CD4-positive, CD25-positive, alpha-beta regulatory T cell (primary cell): Measurements from ENCODE around the gene TRIP13. TPM values are rescaled to one million over a fixed set of nuclear protein-coding genes. Genes with fewer than 3 reads are reported as not detected.
A peak's percentile ranks its signal among the peaks of the same experiment; 100 is the strongest.

Experiments
- ATAC-seq, 2 donors: fragments of 150-1000 bp; cut with Tn5 transposase; one replicate each; pipeline ENCODE4 v1.10.0; 2021; ENCODE audit warnings: low read depth in 2 of 2, moderate number of reproducible peaks in 2 of 2, moderate library complexity in 1 of 2
- DNase-seq, 3 donors: peaks; one replicate each; pipeline versions ENCODE4 v3.0.0 to v3.0.0-alpha.2; 2012 to 2022; ENCODE audit warnings: mixed read lengths in 1 of 3
- H3K27ac ChIP-seq: one replicate; pipeline ENCODE4 v1.7.0; 2013; ENCODE audit warnings: mild to moderate bottlenecking, low read length; ENCODE audit not compliant: insufficient read depth, poor library complexity, severe bottlenecking
- H3K27me3 ChIP-seq: one replicate; pipeline ENCODE4 v1.7.0; 2013; ENCODE audit warnings: low read length; ENCODE audit not compliant: control insufficient read depth, insufficient read depth
- H3K36me3 ChIP-seq: one replicate; pipeline ENCODE4 v1.7.0; 2013; ENCODE audit warnings: mild to moderate bottlenecking, low read length, moderate library complexity; ENCODE audit not compliant: control insufficient read depth, insufficient read depth
- H3K4me1 ChIP-seq: 2 replicates; pipeline ENCODE4 v1.7.0; 2013; ENCODE audit warnings: mild to moderate bottlenecking, low read length; ENCODE audit not compliant: insufficient read depth, control insufficient read depth, poor library complexity, severe bottlenecking
- H3K4me3 ChIP-seq: one replicate; pipeline ENCODE4 v1.7.0; 2013; ENCODE audit warnings: low read depth, mild to moderate bottlenecking, low read length, moderate library complexity
- H3K9me3 ChIP-seq, 2 experiments: 1 replicate in 1 of 2; 2 replicates in 1 of 2; pipeline ENCODE4 v1.7.0; 2013; ENCODE audit warnings: low read length in 2 of 2, mild to moderate bottlenecking in 1 of 2, moderate library complexity in 1 of 2; ENCODE audit not compliant: control insufficient read depth in 2 of 2
- H3K27ac Mint-ChIP-seq, 3 donors: one replicate each; pipeline ENCODE4 v1.8.0; 2020 to 2022; ENCODE audit warnings: mild to moderate bottlenecking in 3 of 3, mixed read lengths in 3 of 3, moderate library complexity in 2 of 3
- H3K27me3 Mint-ChIP-seq: one replicate; pipeline ENCODE4 v1.8.0; 2022; ENCODE audit warnings: mild to moderate bottlenecking, mixed read lengths
- H3K36me3 Mint-ChIP-seq: one replicate; pipeline ENCODE4 v1.8.0; 2020; ENCODE audit warnings: mixed read lengths
- H3K4me1 Mint-ChIP-seq, 4 donors: one replicate each; pipeline ENCODE4 v1.8.0; 2020 to 2022; ENCODE audit warnings: mixed read lengths in 4 of 4, mild to moderate bottlenecking in 1 of 4
- H3K4me3 Mint-ChIP-seq, 4 donors: one replicate each; pipeline ENCODE4 v1.8.0; 2020 to 2022; ENCODE audit warnings: mild to moderate bottlenecking in 4 of 4, mixed read lengths in 4 of 4, moderate library complexity in 3 of 4
- H3K9me3 Mint-ChIP-seq, 7 donors: one replicate each; pipeline ENCODE4 v1.8.0; 2020 to 2022; ENCODE audit warnings: mixed read lengths in 7 of 7, mild to moderate bottlenecking in 3 of 7, moderate library complexity in 2 of 7
- polyA plus RNA-seq, 4 donors: library from polyadenylated mRNA; unstranded; fragments of 300-500 nt; fragmentation: Illumina TruSeq; gene quantifications; one replicate each; pipeline ENCODE4 v1.2.3, GENCODE V29; 2021
- total RNA-seq: library from RNA; stranded (reverse); gene quantifications from one replicate; pipeline ENCODE4 v1.2.3, GENCODE V29; 2022

The TRIP13 gene
- total and polyA plus RNA-seq, 5 donors from 2014 or later: 1.1 to 1.7 (median 1.3) TPM

DNA sequence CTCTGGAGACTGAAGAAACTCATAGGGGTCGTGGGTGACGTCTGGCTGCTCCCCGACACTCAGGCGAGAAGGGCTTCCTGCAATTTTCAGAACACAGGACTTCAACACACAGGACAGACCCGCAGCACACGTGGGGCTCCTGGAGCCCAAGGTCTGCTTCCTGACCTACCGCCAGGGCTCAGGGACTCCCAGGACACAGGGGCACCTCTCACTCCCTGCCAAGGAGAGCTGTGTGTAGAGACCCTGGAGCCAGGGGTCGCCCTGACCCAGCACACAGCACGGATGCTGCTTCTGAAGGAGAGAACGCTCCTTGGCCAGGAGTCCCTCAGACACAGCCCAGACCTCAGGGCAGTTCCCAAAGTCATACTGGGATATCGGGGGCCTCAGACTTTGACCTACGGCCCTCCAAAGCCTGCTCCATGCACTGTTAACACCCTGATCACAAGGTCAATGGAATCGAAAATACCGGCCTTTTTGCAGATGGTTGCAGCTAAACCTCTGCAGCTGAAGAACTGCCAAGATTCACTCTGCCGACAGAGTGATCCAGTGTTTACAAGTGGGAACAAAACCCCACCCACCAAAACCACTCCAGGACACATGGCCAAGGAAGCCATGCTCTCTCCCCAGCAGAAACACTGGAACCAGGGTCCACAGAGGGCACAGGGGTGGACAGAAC lies 28.1 kb upstream of the TRIP13 start:
- H3K36me3 ChIP-seq: peaks cover 64% of the 10 kb centered on the region
- H3K27ac ChIP-seq: no peak overlapping the region
- H3K4me3 Mint-ChIP-seq: no peak overlapping the region
- peaks cover 33% of the 10 kb centered on the region for H3K36me3 Mint-ChIP-seq
- no peaks in the 10 kb centered on the region for H3K27me3 Mint-ChIP-seq
- no peak for DNase-seq
- no peaks in the 10 kb centered on the region for H3K4me1 Mint-ChIP-seq
- no peaks in the 10 kb centered on the region for H3K4me1 ChIP-seq
- H3K9me3 ChIP-seq: no peaks in the 10 kb centered on the region
- no peak overlapping the region for H3K27ac Mint-ChIP-seq
- peaks cover 0 to 2% (median 0%) of the 10 kb centered on the region in 7 donors for H3K9me3 Mint-ChIP-seq
- H3K4me3 ChIP-seq: no peak overlapping the region
- no peaks in the 10 kb centered on the region for H3K27me3 ChIP-seq
- no peak for ATAC-seq

DNA sequence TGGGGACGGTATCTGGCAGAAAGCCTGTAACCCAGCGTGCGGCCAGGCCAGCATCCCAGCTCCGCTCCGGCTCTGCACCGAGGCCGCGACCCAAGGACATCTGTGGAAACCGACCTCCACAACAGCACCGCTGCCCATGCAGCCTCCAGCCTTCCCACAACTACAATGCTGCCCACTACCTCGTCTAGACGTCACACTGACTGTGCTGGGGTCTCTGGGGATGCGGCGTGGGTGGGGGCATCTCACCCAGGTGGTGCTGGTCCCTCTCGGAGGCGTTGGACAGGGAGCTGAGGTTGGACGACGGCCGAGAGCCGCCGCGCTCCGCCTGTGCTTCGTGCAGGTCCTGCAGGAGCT lies 27.5 kb upstream of the TRIP13 start:
- Mint-ChIP-seq H3K9me3 (peaks cover 0 to 2% (median 0%) of the 10 kb centered on the region in 7 donors), H3K4me1 (no peaks in the 10 kb centered on the region), H3K27ac (no peak overlapping the region), H3K27me3 (no peaks in the 10 kb centered on the region), H3K4me3 (no peak overlapping the region), H3K36me3 (peaks cover 35% of the 10 kb centered on the region)
- no peak for DNase-seq
- no peak for ATAC-seq
- no peaks in the 10 kb centered on the region for H3K4me1 ChIP-seq
- H3K36me3 ChIP-seq: peaks cover 69% of the 10 kb centered on the region
- no peak overlapping the region for H3K4me3 ChIP-seq
- H3K27ac ChIP-seq: no peak overlapping the region
- H3K27me3 ChIP-seq: no peaks in the 10 kb centered on the region
- no peaks in the 10 kb centered on the region for H3K9me3 ChIP-seq

DNA sequence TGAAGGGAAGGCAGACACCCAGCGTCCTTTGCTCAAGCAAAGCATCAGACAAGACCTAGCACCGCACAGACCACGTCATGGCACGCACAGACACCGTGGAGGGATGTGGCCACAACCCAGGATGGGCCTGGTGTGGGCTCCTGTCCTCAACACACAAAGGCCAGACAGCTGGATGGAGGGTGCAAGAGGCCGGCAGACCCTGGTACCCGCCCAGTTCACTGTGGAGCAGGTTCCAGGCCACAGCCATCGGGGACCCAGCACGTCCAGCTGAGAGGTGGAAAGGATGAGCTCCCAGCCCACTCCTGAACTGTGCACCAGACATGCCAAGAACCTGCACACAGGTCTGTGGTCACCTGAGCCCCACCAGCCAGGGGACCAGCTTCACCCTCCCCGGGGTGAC lies 26.9 kb upstream of the TRIP13 start:
- Histone ChIP-seq H3K9me3 (no peaks in the 10 kb centered on the region), H3K4me1 (no peaks in the 10 kb centered on the region), H3K27ac (no peak overlapping the region), H3K36me3 (peaks cover 75% of the 10 kb centered on the region), H3K4me3 (no peak overlapping the region), H3K27me3 (no peaks in the 10 kb centered on the region)
- Mint-ChIP-seq H3K9me3 (peaks cover 0 to 2% (median 0%) of the 10 kb centered on the region in 7 donors), H3K27ac (no peak overlapping the region), H3K4me1 (no peaks in the 10 kb centered on the region), H3K4me3 (no peak overlapping the region), H3K36me3 (peaks cover 42% of the 10 kb centered on the region), H3K27me3 (no peaks in the 10 kb centered on the region)
- DNase-seq: no peak
- no peak for ATAC-seq

DNA sequence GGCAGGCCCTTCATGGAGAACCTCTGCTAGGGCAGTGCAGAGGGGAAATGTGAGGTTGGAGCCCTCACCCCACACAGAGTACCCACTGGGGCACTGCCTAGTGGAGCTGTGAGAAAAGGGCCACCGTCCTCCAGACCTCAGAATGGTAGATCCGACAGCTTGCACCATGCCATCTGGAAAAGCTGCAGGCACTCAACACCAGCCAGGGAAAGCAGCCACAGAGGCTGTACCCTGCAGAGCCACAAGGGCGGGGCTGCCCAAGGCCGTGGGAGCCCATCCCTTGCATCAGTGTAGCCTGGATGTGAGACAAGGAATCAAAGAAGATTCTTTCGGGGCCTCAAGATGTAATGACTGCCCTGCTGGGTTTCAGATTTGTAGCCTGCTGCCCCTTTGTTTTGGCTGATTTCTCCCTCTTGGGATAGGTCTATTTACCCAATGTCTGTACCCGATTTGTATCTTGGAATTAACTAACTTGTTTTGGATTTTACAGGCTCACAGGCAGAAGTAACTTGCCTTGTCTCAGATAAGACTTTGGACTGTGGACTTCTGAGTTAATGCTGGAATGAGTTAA lies 25.3 kb upstream of the TRIP13 start:
- ATAC-seq: no peak
- Mint-ChIP-seq H3K4me1 (no peaks in the 10 kb centered on the region), H3K9me3 (peaks cover 0 to 2% (median 0%) of the 10 kb centered on the region in 7 donors)

DNA sequence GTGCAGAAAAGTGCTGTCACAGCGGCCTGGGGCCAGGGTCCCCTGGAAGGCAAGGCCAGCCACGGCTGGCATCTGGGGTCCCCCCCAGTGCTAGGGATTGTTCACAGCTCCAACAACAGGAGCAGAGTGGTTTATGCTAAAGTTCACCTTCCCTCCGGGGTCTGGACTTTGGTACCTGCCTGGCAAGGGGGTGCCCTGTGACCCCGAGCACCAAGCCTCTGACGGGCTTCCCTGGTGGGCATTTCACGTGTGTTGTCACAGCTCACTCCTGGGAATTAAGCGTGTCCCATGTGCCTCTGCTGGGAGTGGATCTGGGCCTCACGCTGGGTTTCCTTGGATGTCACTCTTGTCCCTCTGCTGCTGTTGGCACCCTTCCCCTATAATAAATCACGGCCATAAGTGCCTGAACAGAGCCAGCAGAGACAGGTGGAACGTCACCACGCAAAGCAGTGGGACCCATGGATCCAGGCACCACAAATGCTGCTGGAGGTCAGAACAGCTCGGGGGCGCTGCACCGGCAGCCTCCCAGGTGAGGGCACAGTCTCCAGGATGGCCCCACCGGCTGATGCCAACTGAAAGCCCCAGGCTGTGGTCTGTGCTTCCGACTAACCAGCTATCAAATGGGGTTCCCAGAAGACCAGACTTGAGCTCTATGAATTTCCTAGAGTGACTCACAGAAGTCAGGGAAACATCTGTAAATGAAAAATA lies 24.1 kb upstream of the TRIP13 start:
- Mint-ChIP-seq H3K27ac (peak overlapping the region in 1 of 3 donors; percentile 2), H3K27me3 (no peaks in the 10 kb centered on the region), H3K36me3 (peaks cover 53% of the 10 kb centered on the region), H3K4me1 (peaks cover 0 to 2% (median under 1%) of the 10 kb centered on the region in 4 donors), H3K4me3 (no peak overlapping the region), H3K9me3 (peaks cover 0 to 2% (median 0%) of the 10 kb centered on the region in 7 donors)
- no peak for DNase-seq
- H3K36me3 ChIP-seq: peaks cover 96% of the 10 kb centered on the region
- H3K4me1 ChIP-seq: no peaks in the 10 kb centered on the region
- no peak overlapping the region for H3K27ac ChIP-seq
- no peaks in the 10 kb centered on the region for H3K9me3 ChIP-seq
- no peaks in the 10 kb centered on the region for H3K27me3 ChIP-seq
- ATAC-seq: no peak
- no peak overlapping the region for H3K4me3 ChIP-seq

More for the DNA sequence above, 25.3 kb upstream of the TRIP13 start:
- Mint-ChIP-seq H3K36me3 (peaks cover 49% of the 10 kb centered on the region), H3K27me3 (no peaks in the 10 kb centered on the region), H3K4me3 (no peak overlapping the region), H3K27ac (peak overlapping the region in 1 of 3 donors; percentile 55)
- Histone ChIP-seq H3K4me3 (no peak overlapping the region), H3K27ac (no peak overlapping the region), H3K36me3 (peaks cover 91% of the 10 kb centered on the region), H3K9me3 (no peaks in the 10 kb centered on the region), H3K27me3 (no peaks in the 10 kb centered on the region), H3K4me1 (no peaks in the 10 kb centered on the region)
- no peak for DNase-seq

DNA sequence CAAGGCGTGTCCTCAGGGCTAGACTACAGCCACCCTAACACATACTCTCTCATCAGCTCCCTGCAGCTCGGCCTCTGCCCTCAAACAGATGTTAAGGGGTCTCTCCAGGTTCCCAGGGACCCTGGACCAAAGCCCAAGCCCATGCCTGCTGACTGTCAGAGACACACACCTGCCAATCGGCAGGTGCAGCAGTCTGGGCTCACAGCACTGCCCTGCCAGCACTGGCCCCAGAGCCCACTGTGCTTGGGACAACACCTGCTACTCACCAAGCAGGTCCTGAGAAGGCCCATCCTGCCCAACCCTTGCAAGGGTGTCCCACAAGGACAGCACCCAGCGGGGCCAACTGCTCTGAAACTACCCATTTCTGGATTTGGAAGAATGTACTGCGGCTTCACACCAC lies 21.7 kb upstream of the TRIP13 start:
- Mint-ChIP-seq H3K4me1 (peaks cover 0 to 6% (median 3%) of the 10 kb centered on the region in 4 donors), H3K9me3 (peaks cover 0 to 2% (median 0%) of the 10 kb centered on the region in 7 donors), H3K36me3 (peaks cover 66% of the 10 kb centered on the region), H3K27ac (peak overlapping the region in 1 of 3 donors; percentile 43), H3K4me3 (no peak overlapping the region), H3K27me3 (no peaks in the 10 kb centered on the region)
- Histone ChIP-seq H3K36me3 (peaks cover 96% of the 10 kb centered on the region), H3K4me1 (no peaks in the 10 kb centered on the region), H3K27me3 (no peaks in the 10 kb centered on the region), H3K27ac (no peak overlapping the region), H3K9me3 (no peaks in the 10 kb centered on the region), H3K4me3 (no peak overlapping the region)
- ATAC-seq (no peak), DNase-seq (no peak)

DNA sequence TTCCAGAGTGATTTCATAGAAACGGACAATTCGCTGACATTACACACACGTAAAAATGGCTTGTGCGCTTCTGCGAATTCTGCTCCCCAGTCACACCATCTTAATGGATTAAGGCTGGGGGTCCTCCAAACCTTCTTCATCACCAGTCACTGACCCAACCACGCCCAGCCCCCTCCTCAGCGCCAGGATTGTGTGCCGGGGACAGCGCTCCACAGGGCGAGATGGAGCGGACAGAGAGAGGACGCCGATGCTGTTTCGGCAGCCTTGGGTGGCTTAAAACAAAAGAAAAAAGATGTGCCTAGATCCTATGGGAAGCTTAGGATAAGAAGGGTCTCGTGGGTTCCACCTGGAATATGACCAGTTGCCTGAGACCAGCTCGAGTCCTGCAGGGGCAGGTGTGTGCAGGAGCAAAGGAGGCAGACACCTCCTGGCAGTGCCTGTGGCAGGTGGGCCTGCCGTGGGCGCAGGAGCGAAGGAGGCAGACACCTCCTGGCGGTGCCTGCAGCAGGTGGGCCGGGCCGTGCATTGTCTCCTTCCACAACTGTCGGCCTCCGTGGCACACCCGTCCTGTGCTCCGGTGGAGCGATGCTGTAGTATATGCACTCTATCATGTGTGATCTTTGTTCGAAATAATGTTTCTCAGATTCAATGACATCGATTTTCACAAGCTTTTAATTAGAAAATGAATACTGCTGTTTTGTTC lies 20.9 kb upstream of the TRIP13 start:
- H3K27me3 ChIP-seq: no peaks in the 10 kb centered on the region
- DNase-seq (no peak), ATAC-seq (no peak)
- H3K27ac Mint-ChIP-seq: no peak overlapping the region
- no peak overlapping the region for H3K27ac ChIP-seq
- H3K36me3 ChIP-seq: peaks cover 97% of the 10 kb centered on the region
- no peaks in the 10 kb centered on the region for H3K27me3 Mint-ChIP-seq
- no peaks in the 10 kb centered on the region for H3K9me3 ChIP-seq
- H3K4me3 ChIP-seq: no peak overlapping the region
- peaks cover 0 to 6% (median 3%) of the 10 kb centered on the region in 4 donors for H3K4me1 Mint-ChIP-seq
- H3K4me1 ChIP-seq: no peaks in the 10 kb centered on the region
- peaks cover 61% of the 10 kb centered on the region for H3K36me3 Mint-ChIP-seq
- H3K9me3 Mint-ChIP-seq: peaks cover 0 to 2% (median 0%) of the 10 kb centered on the region in 7 donors
- no peak overlapping the region for H3K4me3 Mint-ChIP-seq
